WTC11 (cell line): ENCODE measurements around the gene EFCAB14. TPM values are rescaled to one million over a fixed set of nuclear protein-coding genes. Genes with fewer than 3 reads are reported as not detected.

ENCODE experiments used
- ATAC-seq: fragments of 200-7000 bp; cut with Tn5 transposase; 2 replicates; pipeline ENCODE4 v1.10.0; 2021; ENCODE audit warnings: mild to moderate bottlenecking, moderate library complexity
- CTCF ChIA-PET: fragments of 300-600 bp; sonication (Branson Sonifier 250); formaldehyde crosslinking; loops from one replicate; lab custom pipeline; 2021; ENCODE audit warnings: antibody characterized with exemption; lab: Charles Lee
- POLR2A ChIA-PET: fragments of 350-600 bp; sonication (Branson Sonifier 250); formaldehyde crosslinking; loops from one replicate; lab custom pipeline; 2021; ENCODE audit warnings: antibody characterized with exemption; lab: Charles Lee
- DNase-seq: peaks from one replicate; pipeline ENCODE4 v3.0.0; 2021; ENCODE audit warnings: low spot score
- H3K27ac Mint-ChIP-seq: 2 replicates; pipeline ENCODE4 v1.8.0; 2021; ENCODE audit warnings: mixed read lengths
- H3K27me3 Mint-ChIP-seq: 2 replicates; pipeline ENCODE4 v1.8.0; 2021; ENCODE audit warnings: low read depth, mild to moderate bottlenecking, moderate library complexity, mixed read lengths
- H3K36me3 Mint-ChIP-seq: 2 replicates; pipeline ENCODE4 v1.8.0; 2021; ENCODE audit warnings: mixed read lengths
- H3K4me1 Mint-ChIP-seq: 2 replicates; pipeline ENCODE4 v1.8.0; 2022; ENCODE audit warnings: mixed read lengths
- H3K4me3 Mint-ChIP-seq: 2 replicates; pipeline ENCODE4 v1.8.0; 2021; ENCODE audit warnings: mild to moderate bottlenecking, moderate library complexity, mixed read lengths
- H3K9me3 Mint-ChIP-seq: 2 replicates; pipeline ENCODE4 v1.8.0; 2021; ENCODE audit warnings: mixed read lengths
- CBFB ChIP-seq: sonication (generic); formaldehyde crosslinking; IDR thresholded peaks from 2 replicates; pipeline ENCODE4 v1.8.1; 2022; ENCODE audit warnings: mild to moderate bottlenecking, low read depth, missing genetic modification reagents
- CREM ChIP-seq: sonication (generic); formaldehyde crosslinking; IDR thresholded peaks from 2 replicates; pipeline ENCODE4 v1.8.1; 2022; ENCODE audit warnings: mild to moderate bottlenecking, missing genetic modification reagents, moderate library complexity
- ELF4 ChIP-seq: sonication (generic); formaldehyde crosslinking; IDR thresholded peaks from 2 replicates; pipeline ENCODE4 v1.8.1; 2022; ENCODE audit warnings: low read depth, mild to moderate bottlenecking, moderate library complexity, missing genetic modification reagents
- ETV6 ChIP-seq: sonication (generic); formaldehyde crosslinking; IDR thresholded peaks from 2 replicates; pipeline ENCODE4 v1.8.1; 2022; ENCODE audit warnings: mild to moderate bottlenecking, missing genetic modification reagents
- FOXP1 ChIP-seq: sonication (generic); formaldehyde crosslinking; IDR thresholded peaks from 2 replicates; pipeline ENCODE4 v1.8.0; 2022; ENCODE audit warnings: missing genetic modification reagents, mild to moderate bottlenecking, moderate library complexity, borderline replicate concordance
- MXD4 ChIP-seq: fragments of 250-450 bp; sonication (Bioruptor Pico); IDR thresholded peaks from 2 replicates; pipeline ENCODE4 v1.8.0; 2021; ENCODE audit warnings: mild to moderate bottlenecking, moderate library complexity, borderline replicate concordance
- MYBL2 ChIP-seq: sonication (generic); formaldehyde crosslinking; IDR thresholded peaks from 2 replicates; pipeline ENCODE4 v1.8.1; 2023; ENCODE audit warnings: mild to moderate bottlenecking, moderate library complexity, missing genetic modification reagents
- NR2C2 ChIP-seq: sonication (generic); formaldehyde crosslinking; IDR thresholded peaks from 2 replicates; pipeline ENCODE4 v1.8.0; 2022; ENCODE audit warnings: mild to moderate bottlenecking, missing genetic modification reagents
- RELA ChIP-seq: sonication (generic); formaldehyde crosslinking; IDR thresholded peaks from 2 replicates; pipeline ENCODE4 v1.8.1; 2022; ENCODE audit warnings: missing genetic modification reagents, mild to moderate bottlenecking, borderline replicate concordance
- SP1 ChIP-seq: sonication (generic); formaldehyde crosslinking; conservative IDR thresholded peaks from 2 replicates; pipeline ENCODE4 v1.8.1; 2022; ENCODE audit warnings: missing genetic modification reagents
- TEAD1 ChIP-seq: sonication (generic); formaldehyde crosslinking; IDR thresholded peaks from 2 replicates; pipeline ENCODE4 v1.8.0; 2022; ENCODE audit warnings: mild to moderate bottlenecking, missing genetic modification reagents
- TP53 ChIP-seq: sonication (generic); formaldehyde crosslinking; IDR thresholded peaks from 2 replicates; pipeline ENCODE4 v1.8.1; 2023; ENCODE audit warnings: mild to moderate bottlenecking, missing genetic modification reagents
- ZNF416 ChIP-seq: fragments of 250-450 bp; sonication (Bioruptor Pico); IDR thresholded peaks from 2 replicates; pipeline ENCODE4 v1.9.0; 2021; ENCODE audit warnings: mild to moderate bottlenecking, inconsistent platforms
- total RNA-seq: library from RNA; stranded (reverse); gene quantifications from 3 replicates; pipeline ENCODE4 v1.2.3, GENCODE V29; 2021
- TF ChIP-seq, protein P1 (sequence below): sonication (generic); formaldehyde crosslinking; IDR thresholded peaks from 2 replicates; pipeline ENCODE4 v1.8.0; 2022; ENCODE audit warnings: mild to moderate bottlenecking, missing genetic modification reagents
- TF ChIP-seq, protein P2 (sequence below): sonication (generic); formaldehyde crosslinking; IDR thresholded peaks from 2 replicates; pipeline ENCODE4 v1.8.0; 2023; ENCODE audit warnings: missing genetic modification reagents, mild to moderate bottlenecking, borderline replicate concordance
- TF ChIP-seq, protein P3 (sequence below): sonication (generic); formaldehyde crosslinking; IDR thresholded peaks from 2 replicates; pipeline ENCODE4 v1.8.1; 2022; ENCODE audit warnings: mild to moderate bottlenecking, moderate library complexity, missing genetic modification reagents
- TF ChIP-seq, protein P4 (sequence below): sonication (generic); formaldehyde crosslinking; IDR thresholded peaks from 2 replicates; pipeline ENCODE4 v1.8.0; 2022; ENCODE audit warnings: mild to moderate bottlenecking, missing genetic modification reagents
- TF ChIP-seq, protein P5 (sequence below): sonication (generic); formaldehyde crosslinking; IDR thresholded peaks from 2 replicates; pipeline ENCODE4 v1.8.1; 2022; ENCODE audit warnings: low read depth, missing genetic modification reagents, borderline replicate concordance
- TF ChIP-seq, protein P6 (sequence below): fragments of 250-450 bp; sonication (Bioruptor Pico); IDR thresholded peaks from 2 replicates; pipeline ENCODE4 v2.1.2; 2022; ENCODE audit warnings: mild to moderate bottlenecking, moderate library complexity
- TF ChIP-seq, protein P7 (sequence below): sonication (generic); formaldehyde crosslinking; IDR thresholded peaks from 2 replicates; pipeline ENCODE4 v1.8.0; 2022; ENCODE audit warnings: mild to moderate bottlenecking, missing genetic modification reagents

EFCAB14 gene
- total RNA-seq, 1 experiment from 2014 or later = 46.2 TPM

DNA sequence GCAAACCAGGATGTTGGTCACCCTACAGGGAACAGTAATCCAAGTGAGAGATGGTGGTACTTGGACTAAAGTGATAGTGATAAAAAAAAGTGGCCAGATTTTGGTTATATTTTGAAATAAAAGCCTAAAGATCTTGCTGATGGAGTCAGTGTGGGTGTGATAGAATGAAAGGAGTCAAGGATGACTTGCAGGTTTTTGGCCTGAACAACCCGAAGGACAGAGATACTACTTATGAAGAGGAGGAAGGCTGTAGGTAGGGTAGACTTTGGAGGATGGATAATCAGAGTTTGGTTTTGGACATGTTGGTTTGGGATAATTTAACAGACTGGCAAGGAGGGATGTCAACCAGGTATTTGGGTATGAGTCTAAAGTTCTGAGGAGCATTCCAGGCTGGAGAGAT, 48.8 kb downstream of the EFCAB14 start:
- no peak for ATAC-seq
- no peak for TF ChIP-seq MXD4 (CRISPR knock-in tag)
- TF ChIP-seq, protein P1, sequence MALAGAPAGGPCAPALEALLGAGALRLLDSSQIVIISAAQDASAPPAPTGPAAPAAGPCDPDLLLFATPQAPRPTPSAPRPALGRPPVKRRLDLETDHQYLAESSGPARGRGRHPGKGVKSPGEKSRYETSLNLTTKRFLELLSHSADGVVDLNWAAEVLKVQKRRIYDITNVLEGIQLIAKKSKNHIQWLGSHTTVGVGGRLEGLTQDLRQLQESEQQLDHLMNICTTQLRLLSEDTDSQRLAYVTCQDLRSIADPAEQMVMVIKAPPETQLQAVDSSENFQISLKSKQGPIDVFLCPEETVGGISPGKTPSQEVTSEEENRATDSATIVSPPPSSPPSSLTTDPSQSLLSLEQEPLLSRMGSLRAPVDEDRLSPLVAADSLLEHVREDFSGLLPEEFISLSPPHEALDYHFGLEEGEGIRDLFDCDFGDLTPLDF (CRISPR knock-in tag) = no peak
- H3K9me3 Mint-ChIP-seq = no peaks in the 10 kb centered on the region
- no peak for DNase-seq
- H3K27ac Mint-ChIP-seq = no peak overlapping the region
- no peaks in the 10 kb centered on the region; the same call in 1 of the 2 replicates for H3K27me3 Mint-ChIP-seq
- H3K4me1 Mint-ChIP-seq = peaks cover 19% of the 10 kb centered on the region
- no peak overlapping the region for H3K4me3 Mint-ChIP-seq
- POLR2A ChIA-PET = no interaction called here
- CTCF ChIA-PET = no interaction called here
- no peaks in the 10 kb centered on the region for H3K36me3 Mint-ChIP-seq

DNA sequence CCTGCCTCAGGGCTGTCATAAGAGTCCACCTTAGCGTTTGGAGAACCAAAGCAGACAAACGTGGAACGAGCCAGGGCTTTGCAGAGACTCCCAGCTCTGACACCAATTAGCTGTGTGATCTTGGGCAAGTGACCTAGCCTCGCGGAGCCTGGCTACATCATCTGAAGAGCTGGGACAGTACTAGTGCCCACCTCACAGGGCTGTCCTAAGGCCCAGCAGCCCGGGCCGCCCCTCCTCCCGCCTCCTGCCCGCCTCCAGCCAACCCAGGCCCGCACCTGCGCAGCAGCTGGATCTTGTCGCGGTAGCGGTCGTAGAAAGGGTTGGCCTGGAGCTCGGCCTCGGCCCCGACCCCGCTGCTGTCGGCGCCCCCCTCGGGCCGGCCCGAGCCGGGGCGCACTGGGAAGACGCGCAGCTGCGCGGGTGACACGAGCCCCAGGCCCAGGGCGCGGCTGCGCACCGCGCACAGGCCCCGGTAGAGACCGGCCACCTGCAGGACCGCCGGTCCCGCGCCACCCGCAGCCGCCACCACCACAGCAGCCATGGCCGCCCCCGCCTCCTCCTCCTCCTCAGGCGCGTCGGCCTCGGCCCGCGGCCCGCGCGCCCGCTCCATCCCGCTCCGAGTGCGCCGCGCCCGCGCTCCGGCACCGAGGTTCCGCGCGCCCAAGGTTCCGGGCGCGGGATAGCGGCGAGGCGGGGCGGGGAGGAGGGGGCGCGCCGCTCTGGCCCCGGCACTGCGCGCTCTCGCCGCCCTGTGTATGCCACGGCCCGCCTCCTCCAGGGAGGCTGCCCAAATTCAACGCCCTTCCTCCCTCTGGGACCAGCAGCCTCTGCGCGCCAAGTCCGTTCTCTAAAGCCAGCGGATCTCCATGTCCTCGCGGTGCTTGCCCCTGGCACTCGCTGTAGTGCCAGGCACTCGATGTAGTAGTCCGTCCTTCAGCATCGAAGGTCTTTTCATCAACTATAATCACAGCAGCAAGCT, 50.8 kb downstream of the EFCAB14 start, which contains the start of gene ATPAF1:
TSS of gene ATPAF1 (minus strand) at position 583 of the 979 bp plus-strand sequence. CDS start at position 541, 42 bp downstream.
- DNase-seq = peak; percentile 77
- ChIA-PET POLR2A (interaction anchor here (1.0 to 2.0 kb wide), 3 partner anchors 9 to 51 kb away, joined by 3 to 9 read pairs (median 4); partner anchors contain the start of genes EFCAB14 and MOB3C), CTCF (interaction anchor here (0.6 to 2.1 kb wide), 8 partner anchors 9 to 365 kb away, joined by 3 to 15 read pairs (median 6); partner anchors contain the start of gene MKNK1)
- H3K9me3 Mint-ChIP-seq = no peaks in the 10 kb centered on the region
- no peak within 1 kb of the TSS; the same call in 1 of the 2 replicates for H3K27ac Mint-ChIP-seq
- peaks cover 19% of the 10 kb centered on the region for H3K4me1 Mint-ChIP-seq
- H3K36me3 Mint-ChIP-seq = peaks cover 17% of the 10 kb centered on the region
- peak within 1 kb of the TSS; percentile 80 for H3K4me3 Mint-ChIP-seq
- peak; percentile 92 for ATAC-seq
- H3K27me3 Mint-ChIP-seq = no peaks in the 10 kb centered on the region; the same call in 1 of the 2 replicates
- TF ChIP-seq ZNF416 (peak; percentile 81; the same call in 1 of the 2 replicates), ELF4 (CRISPR knock-in tag) (0 out of 2 replicates have a peak, but pooled peaks have one; percentile 40), NR2C2 (CRISPR knock-in tag) (no peak), RELA (no peak), MYBL2 (no peak; the same call in 1 of the 2 replicates), TEAD1 (CRISPR knock-in tag) (0 out of 2 replicates have a peak, but pooled peaks have one; percentile 49), CBFB (peak; percentile 81; the same call in 1 of the 2 replicates), TP53 (peak; percentile 87), CREM (CRISPR knock-in tag) (peak; percentile 51; the same call in 1 of the 2 replicates), SP1 (CRISPR knock-in tag) (peak; percentile 81), FOXP1 (peak; percentile 76; the same call in 1 of the 2 replicates), ETV6 (CRISPR knock-in tag) (peak; percentile 77)
- TF ChIP-seq, protein P2, sequence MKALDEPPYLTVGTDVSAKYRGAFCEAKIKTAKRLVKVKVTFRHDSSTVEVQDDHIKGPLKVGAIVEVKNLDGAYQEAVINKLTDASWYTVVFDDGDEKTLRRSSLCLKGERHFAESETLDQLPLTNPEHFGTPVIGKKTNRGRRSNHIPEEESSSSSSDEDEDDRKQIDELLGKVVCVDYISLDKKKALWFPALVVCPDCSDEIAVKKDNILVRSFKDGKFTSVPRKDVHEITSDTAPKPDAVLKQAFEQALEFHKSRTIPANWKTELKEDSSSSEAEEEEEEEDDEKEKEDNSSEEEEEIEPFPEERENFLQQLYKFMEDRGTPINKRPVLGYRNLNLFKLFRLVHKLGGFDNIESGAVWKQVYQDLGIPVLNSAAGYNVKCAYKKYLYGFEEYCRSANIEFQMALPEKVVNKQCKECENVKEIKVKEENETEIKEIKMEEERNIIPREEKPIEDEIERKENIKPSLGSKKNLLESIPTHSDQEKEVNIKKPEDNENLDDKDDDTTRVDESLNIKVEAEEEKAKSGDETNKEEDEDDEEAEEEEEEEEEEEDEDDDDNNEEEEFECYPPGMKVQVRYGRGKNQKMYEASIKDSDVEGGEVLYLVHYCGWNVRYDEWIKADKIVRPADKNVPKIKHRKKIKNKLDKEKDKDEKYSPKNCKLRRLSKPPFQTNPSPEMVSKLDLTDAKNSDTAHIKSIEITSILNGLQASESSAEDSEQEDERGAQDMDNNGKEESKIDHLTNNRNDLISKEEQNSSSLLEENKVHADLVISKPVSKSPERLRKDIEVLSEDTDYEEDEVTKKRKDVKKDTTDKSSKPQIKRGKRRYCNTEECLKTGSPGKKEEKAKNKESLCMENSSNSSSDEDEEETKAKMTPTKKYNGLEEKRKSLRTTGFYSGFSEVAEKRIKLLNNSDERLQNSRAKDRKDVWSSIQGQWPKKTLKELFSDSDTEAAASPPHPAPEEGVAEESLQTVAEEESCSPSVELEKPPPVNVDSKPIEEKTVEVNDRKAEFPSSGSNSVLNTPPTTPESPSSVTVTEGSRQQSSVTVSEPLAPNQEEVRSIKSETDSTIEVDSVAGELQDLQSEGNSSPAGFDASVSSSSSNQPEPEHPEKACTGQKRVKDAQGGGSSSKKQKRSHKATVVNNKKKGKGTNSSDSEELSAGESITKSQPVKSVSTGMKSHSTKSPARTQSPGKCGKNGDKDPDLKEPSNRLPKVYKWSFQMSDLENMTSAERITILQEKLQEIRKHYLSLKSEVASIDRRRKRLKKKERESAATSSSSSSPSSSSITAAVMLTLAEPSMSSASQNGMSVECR (CRISPR knock-in tag) = no peak; the same call in 1 of the 2 replicates
- TF ChIP-seq, protein P3, sequence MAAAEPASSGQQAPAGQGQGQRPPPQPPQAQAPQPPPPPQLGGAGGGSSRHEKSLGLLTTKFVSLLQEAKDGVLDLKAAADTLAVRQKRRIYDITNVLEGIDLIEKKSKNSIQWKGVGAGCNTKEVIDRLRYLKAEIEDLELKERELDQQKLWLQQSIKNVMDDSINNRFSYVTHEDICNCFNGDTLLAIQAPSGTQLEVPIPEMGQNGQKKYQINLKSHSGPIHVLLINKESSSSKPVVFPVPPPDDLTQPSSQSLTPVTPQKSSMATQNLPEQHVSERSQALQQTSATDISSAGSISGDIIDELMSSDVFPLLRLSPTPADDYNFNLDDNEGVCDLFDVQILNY (CRISPR knock-in tag) = peak; percentile 89; the same call in 1 of the 2 replicates
- TF ChIP-seq, protein P4, sequence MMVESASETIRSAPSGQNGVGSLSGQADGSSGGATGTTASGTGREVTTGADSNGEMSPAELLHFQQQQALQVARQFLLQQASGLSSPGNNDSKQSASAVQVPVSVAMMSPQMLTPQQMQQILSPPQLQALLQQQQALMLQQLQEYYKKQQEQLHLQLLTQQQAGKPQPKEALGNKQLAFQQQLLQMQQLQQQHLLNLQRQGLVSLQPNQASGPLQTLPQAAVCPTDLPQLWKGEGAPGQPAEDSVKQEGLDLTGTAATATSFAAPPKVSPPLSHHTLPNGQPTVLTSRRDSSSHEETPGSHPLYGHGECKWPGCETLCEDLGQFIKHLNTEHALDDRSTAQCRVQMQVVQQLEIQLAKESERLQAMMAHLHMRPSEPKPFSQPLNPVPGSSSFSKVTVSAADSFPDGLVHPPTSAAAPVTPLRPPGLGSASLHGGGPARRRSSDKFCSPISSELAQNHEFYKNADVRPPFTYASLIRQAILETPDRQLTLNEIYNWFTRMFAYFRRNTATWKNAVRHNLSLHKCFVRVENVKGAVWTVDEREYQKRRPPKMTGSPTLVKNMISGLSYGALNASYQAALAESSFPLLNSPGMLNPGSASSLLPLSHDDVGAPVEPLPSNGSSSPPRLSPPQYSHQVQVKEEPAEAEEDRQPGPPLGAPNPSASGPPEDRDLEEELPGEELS (CRISPR knock-in tag) = peak; percentile 63
- TF ChIP-seq, protein P5, sequence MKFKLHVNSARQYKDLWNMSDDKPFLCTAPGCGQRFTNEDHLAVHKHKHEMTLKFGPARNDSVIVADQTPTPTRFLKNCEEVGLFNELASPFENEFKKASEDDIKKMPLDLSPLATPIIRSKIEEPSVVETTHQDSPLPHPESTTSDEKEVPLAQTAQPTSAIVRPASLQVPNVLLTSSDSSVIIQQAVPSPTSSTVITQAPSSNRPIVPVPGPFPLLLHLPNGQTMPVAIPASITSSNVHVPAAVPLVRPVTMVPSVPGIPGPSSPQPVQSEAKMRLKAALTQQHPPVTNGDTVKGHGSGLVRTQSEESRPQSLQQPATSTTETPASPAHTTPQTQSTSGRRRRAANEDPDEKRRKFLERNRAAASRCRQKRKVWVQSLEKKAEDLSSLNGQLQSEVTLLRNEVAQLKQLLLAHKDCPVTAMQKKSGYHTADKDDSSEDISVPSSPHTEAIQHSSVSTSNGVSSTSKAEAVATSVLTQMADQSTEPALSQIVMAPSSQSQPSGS = no peak
- TF ChIP-seq, protein P6, sequence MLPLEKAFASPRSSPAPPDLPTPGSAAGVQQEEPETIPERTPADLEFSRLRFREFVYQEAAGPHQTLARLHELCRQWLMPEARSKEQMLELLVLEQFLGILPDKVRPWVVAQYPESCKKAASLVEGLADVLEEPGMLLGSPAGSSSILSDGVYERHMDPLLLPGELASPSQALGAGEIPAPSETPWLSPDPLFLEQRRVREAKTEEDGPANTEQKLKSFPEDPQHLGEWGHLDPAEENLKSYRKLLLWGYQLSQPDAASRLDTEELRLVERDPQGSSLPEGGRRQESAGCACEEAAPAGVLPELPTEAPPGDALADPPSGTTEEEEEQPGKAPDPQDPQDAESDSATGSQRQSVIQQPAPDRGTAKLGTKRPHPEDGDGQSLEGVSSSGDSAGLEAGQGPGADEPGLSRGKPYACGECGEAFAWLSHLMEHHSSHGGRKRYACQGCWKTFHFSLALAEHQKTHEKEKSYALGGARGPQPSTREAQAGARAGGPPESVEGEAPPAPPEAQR (CRISPR knock-in tag) = no peak
- TF ChIP-seq, protein P7, sequence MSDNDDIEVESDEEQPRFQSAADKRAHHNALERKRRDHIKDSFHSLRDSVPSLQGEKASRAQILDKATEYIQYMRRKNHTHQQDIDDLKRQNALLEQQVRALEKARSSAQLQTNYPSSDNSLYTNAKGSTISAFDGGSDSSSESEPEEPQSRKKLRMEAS (CRISPR knock-in tag) = peak; percentile 73; the same call in 1 of the 2 replicates
